H1 (cell line): ENCODE data around the gene GIT1. TPM values are rescaled to one million over a fixed set of nuclear protein-coding genes. Genes with fewer than 3 reads are reported as not detected.

Source experiments
- CHD7 ChIP-seq: fragments of 300-600 bp; sonication (generic); IDR thresholded peaks from 2 replicates; pipeline ENCODE4 v1.7.1; 2012; ENCODE audit warnings: low read length, moderate library complexity, mild to moderate bottlenecking, inconsistent platforms; ENCODE audit not compliant: insufficient replicate concordance
- EZH2 ChIP-seq: fragments of 200-600 bp; sonication (generic); IDR thresholded peaks from 2 replicates; pipeline ENCODE4 v1.7.1; 2012; ENCODE audit warnings: low read depth, mild to moderate bottlenecking, moderate library complexity, low read length, inconsistent platforms; ENCODE audit not compliant: severe bottlenecking
- HDAC6 ChIP-seq: IDR thresholded peaks from one replicate; pipeline ENCODE4 v1.7.1; 2012; ENCODE audit warnings: low read depth, mild to moderate bottlenecking, inconsistent platforms, low read length, moderate library complexity
- MAFK ChIP-seq: IDR thresholded peaks from 2 replicates; pipeline ENCODE4 v1.6.1; 2012; ENCODE audit warnings: low read depth, mild to moderate bottlenecking, improper control_type of control experiment, low read length
- RAD21 ChIP-seq, 2 experiments: IDR thresholded peaks in 1 of 2; conservative IDR thresholded peaks in 1 of 2; 2 replicates each; pipeline ENCODE4 v1.6.1; 2011; ENCODE audit warnings: low read depth in 2 of 2, low read length in 2 of 2, improper control_type of control experiment in 1 of 2, inconsistent platforms in 1 of 2, mild to moderate bottlenecking in 1 of 2, moderate library complexity in 1 of 2
- polyA plus RNA-seq, 7 experiments: library from polyadenylated mRNA; depleted of rRNA in 3 of 7; stranded (reverse) in 5 of 7; unstranded in 2 of 7; fragments of >200 nt in 5 of 7; fragments of 200-250 nt in 2 of 7; gene quantifications; 1 replicate in 5 of 7; 2 replicates in 1 of 7; 4 replicates in 1 of 7; pipeline versions ENCODE4 v1.2.1 to v1.2.3, GENCODE V29; 2011 to 2013; ENCODE audit warnings: missing spikeins in 2 of 7, mixed read lengths in 2 of 7
- total RNA-seq: library from RNA; stranded (reverse); fragmentation: NEBNext Ultra II Directional; extraction: Animal tissue kit (Norgen Biotek cat#: 25700); gene quantifications from 2 replicates; pipeline ENCODE4 v1.2.1, GENCODE V29; 2021
- TF ChIP-seq, protein P1 (sequence below): IDR thresholded peaks from 2 replicates; pipeline ENCODE4 v1.6.1; 2012; ENCODE audit warnings: inconsistent platforms

Gene GIT1
- total and polyA plus RNA-seq, 2 of the 8 experiments (the other 6 are each of a cell fraction or from before 2014, with no cell fraction given), result 62.4 to 63.0 TPM

GRCh38 chr17:29611351-29612093, 22.1 kb upstream of the GIT1 start (continued):
- no peak for TF ChIP-seq CHD7
- TF ChIP-seq HDAC6, result no peak
- TF ChIP-seq MAFK, result no peak
- no peak for TF ChIP-seq RAD21 (IDR thresholded peaks at IDR 0.05 in 1 of 2, conservative IDR thresholded peaks at IDR 0.05 in 1 of 2; ENCODE audit: low read depth in 2 of 2, low read length in 2 of 2)
- TF ChIP-seq, protein P1, sequence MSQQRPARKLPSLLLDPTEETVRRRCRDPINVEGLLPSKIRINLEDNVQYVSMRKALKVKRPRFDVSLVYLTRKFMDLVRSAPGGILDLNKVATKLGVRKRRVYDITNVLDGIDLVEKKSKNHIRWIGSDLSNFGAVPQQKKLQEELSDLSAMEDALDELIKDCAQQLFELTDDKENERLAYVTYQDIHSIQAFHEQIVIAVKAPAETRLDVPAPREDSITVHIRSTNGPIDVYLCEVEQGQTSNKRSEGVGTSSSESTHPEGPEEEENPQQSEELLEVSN, result no peak
- no peak for TF ChIP-seq EZH2
